H1 (cell line): ENCODE measurements around the gene CAPG. TPM values are rescaled to one million over a fixed set of nuclear protein-coding genes. Genes with fewer than 3 reads are reported as not detected.

Experiments
- CTCF ChIA-PET: fragments of 300-600 bp; sonication (Branson Sonifier 250); formaldehyde crosslinking; loops from one replicate; lab custom pipeline; 2021; ENCODE audit not compliant: partially characterized antibody; lab: Charles Lee
- POLR2A ChIA-PET: fragments of 300-600 bp; sonication (Branson Sonifier 250); formaldehyde crosslinking; loops from one replicate; lab custom pipeline; 2021; ENCODE audit warnings: inconsistent platforms; ENCODE audit not compliant: partially characterized antibody; lab: Charles Lee
- DNase-seq, 2 experiments: peaks; one replicate each; pipeline versions ENCODE4 v3.0.0 to v3.0.0-alpha.2; 2010 to 2022; ENCODE audit warnings: low spot score in 2 of 2, low read depth in 1 of 2, mixed read lengths in 1 of 2
- FAIRE-seq: peaks from 2 replicates; lab custom pipeline; 2011; peaks lifted over from hg19 to GRCh38; lab: Jason Lieb, UNC
- H2AFZ ChIP-seq: 2 replicates; pipeline ENCODE4 v1.8.1; 2012; ENCODE audit warnings: low read length, inconsistent platforms
- H2AK5ac ChIP-seq: 2 replicates; pipeline ENCODE4 v1.6.1; 2013; ENCODE audit warnings: low read depth, low read length
- H2BK120ac ChIP-seq: replicated peaks from 2 replicates; pipeline ENCODE3; 2013; ENCODE audit warnings: low read depth, low read length, inconsistent platforms
- H2BK12ac ChIP-seq: 2 replicates; pipeline ENCODE4 v1.6.1; 2013; ENCODE audit warnings: low read depth, low read length
- H2BK15ac ChIP-seq: 2 replicates; pipeline ENCODE4 v1.6.1; 2013; ENCODE audit warnings: low read length
- H2BK20ac ChIP-seq: 2 replicates; pipeline ENCODE4 v1.6.1; 2013; ENCODE audit warnings: low read length
- H2BK5ac ChIP-seq: 2 replicates; pipeline ENCODE4 v1.6.1; 2013; ENCODE audit warnings: low read depth, low read length
- H3K14ac ChIP-seq: 2 replicates; pipeline ENCODE4 v1.6.1; 2013; ENCODE audit warnings: inconsistent platforms; ENCODE audit not compliant: insufficient read length
- H3K18ac ChIP-seq: 2 replicates; pipeline ENCODE4 v1.6.1; 2013; ENCODE audit warnings: low read length; ENCODE audit errors: extremely low read depth
- H3K23ac ChIP-seq: 2 replicates; pipeline ENCODE4 v1.6.1; 2013; ENCODE audit warnings: inconsistent platforms; ENCODE audit not compliant: insufficient read length
- H3K23me2 ChIP-seq: 2 replicates; pipeline ENCODE4 v1.6.1; 2013; ENCODE audit warnings: low read depth, low read length
- H3K27ac ChIP-seq: 2 replicates; pipeline ENCODE4 v1.6.1; 2011; ENCODE audit warnings: low read depth, low read length, inconsistent platforms
- H3K27me3 ChIP-seq, 4 experiments: replicated peaks in 1 of 4; 1 replicate in 1 of 4; 2 replicates in 3 of 4; pipeline versions ENCODE4 v1.6.1 to v1.8.1; 2011 to 2013; ENCODE audit warnings: low read length in 3 of 4, mild to moderate bottlenecking in 3 of 4, inconsistent platforms in 2 of 4, mixed read lengths in 2 of 4, moderate library complexity in 1 of 4; ENCODE audit not compliant: control insufficient read depth in 3 of 4, insufficient read depth in 3 of 4; ENCODE audit errors: extremely low read depth in 1 of 4
- H3K36me3 ChIP-seq, 4 experiments: 2 replicates each; pipeline versions ENCODE4 v1.6.1 to v1.8.1; 2011 to 2013; ENCODE audit warnings: mild to moderate bottlenecking in 4 of 4, low read length in 3 of 4, moderate library complexity in 2 of 4, control low read depth in 1 of 4, inconsistent platforms in 1 of 4; ENCODE audit not compliant: insufficient read depth in 4 of 4, control insufficient read depth in 2 of 4
- H3K4ac ChIP-seq: replicated peaks from 2 replicates; pipeline ENCODE3; 2013; ENCODE audit warnings: low read length, low read depth, mixed read lengths, inconsistent platforms; ENCODE audit not compliant: insufficient read length
- H3K4me1 ChIP-seq, 4 experiments: replicated peaks in 1 of 4; 1 replicate in 1 of 4; 2 replicates in 3 of 4; pipeline versions ENCODE4 v1.6.1 to v1.8.1; 2011 to 2013; ENCODE audit warnings: low read length in 3 of 4, inconsistent platforms in 2 of 4, mixed read lengths in 1 of 4; ENCODE audit not compliant: insufficient read depth in 4 of 4, control insufficient read depth in 3 of 4
- H3K4me2 ChIP-seq, 2 experiments: 2 replicates each; pipeline versions ENCODE4 v1.6.1 to v1.8.1; 2011 to 2013; ENCODE audit warnings: low read depth in 2 of 2, low read length in 2 of 2, control low read depth in 1 of 2, inconsistent platforms in 1 of 2, mild to moderate bottlenecking in 1 of 2; ENCODE audit not compliant: insufficient read depth in 1 of 2
- H3K4me3 ChIP-seq, 4 experiments: fragments of 200-600, 300-600 bp in 1 of 4; sonication (generic), shearing (Covaris generic), sonication (Bioruptor Twin) in 1 of 4; 2 replicates each; pipeline versions ENCODE4 v1.5.1 to v1.8.1; 2011 to 2016; ENCODE audit warnings: low read length in 4 of 4, low read depth in 3 of 4, control low read depth in 2 of 4, inconsistent platforms in 2 of 4, mild to moderate bottlenecking in 2 of 4, mixed read lengths in 1 of 4, moderate library complexity in 1 of 4; ENCODE audit not compliant: insufficient read depth in 2 of 4; ENCODE audit errors: extremely low read depth in 1 of 4
- H3K56ac ChIP-seq: replicated peaks from 2 replicates; pipeline ENCODE3; 2013; ENCODE audit warnings: low read depth, mild to moderate bottlenecking, mixed read lengths, low read length, inconsistent platforms; ENCODE audit not compliant: insufficient read length
- H3K79me1 ChIP-seq: 2 replicates; pipeline ENCODE4 v1.6.1; 2013; ENCODE audit warnings: low read depth, low read length, control low read depth
- H3K79me2 ChIP-seq, 2 experiments: 2 replicates each; pipeline versions ENCODE4 v1.6.1 to v1.8.1; 2012 to 2013; ENCODE audit warnings: low read length in 2 of 2, mild to moderate bottlenecking in 2 of 2, inconsistent platforms in 1 of 2; ENCODE audit not compliant: insufficient read depth in 2 of 2, control insufficient read depth in 1 of 2
- H3K9ac ChIP-seq, 4 experiments: replicated peaks in 1 of 4; 1 replicate in 1 of 4; 2 replicates in 3 of 4; pipeline versions ENCODE4 v1.6.1 to v1.8.1; 2011 to 2013; ENCODE audit warnings: low read depth in 3 of 4, low read length in 3 of 4, control low read depth in 2 of 4, mild to moderate bottlenecking in 2 of 4, moderate library complexity in 2 of 4, inconsistent platforms in 1 of 4; ENCODE audit errors: extremely low read depth in 1 of 4
- H3K9me3 ChIP-seq, 2 experiments: 2 replicates each; pipeline versions ENCODE4 v1.6.1 to v1.8.1; 2012 to 2013; ENCODE audit warnings: mild to moderate bottlenecking in 2 of 2, moderate library complexity in 2 of 2, control low read depth in 1 of 2, inconsistent platforms in 1 of 2, low read depth in 1 of 2, low read length in 1 of 2, mixed read lengths in 1 of 2; ENCODE audit not compliant: insufficient read depth in 2 of 2
- H4K20me1 ChIP-seq, 2 experiments: replicated peaks in 1 of 2; 2 replicates each; pipeline versions ENCODE3 to v1.8.1; 2011 to 2013; ENCODE audit warnings: inconsistent platforms in 2 of 2, low read length in 2 of 2, mild to moderate bottlenecking in 1 of 2; ENCODE audit not compliant: insufficient read depth in 2 of 2, control insufficient read depth in 1 of 2
- H4K5ac ChIP-seq: 2 replicates; pipeline ENCODE4 v1.6.1; 2013; ENCODE audit warnings: low read length, low read depth, mixed read lengths, inconsistent platforms; ENCODE audit not compliant: insufficient read length
- H4K8ac ChIP-seq: 2 replicates; pipeline ENCODE4 v1.8.0; 2013; ENCODE audit warnings: mild to moderate bottlenecking, moderate library complexity, low read length, inconsistent platforms; ENCODE audit not compliant: insufficient read depth; ENCODE audit errors: extremely low read depth
- H4K91ac ChIP-seq: replicated peaks from 2 replicates; pipeline ENCODE3; 2013; ENCODE audit warnings: low read length, mixed read lengths, inconsistent platforms; ENCODE audit not compliant: insufficient read length
- ASH2L ChIP-seq: fragments of 200-600, 300-600 bp; sonication (generic); IDR thresholded peaks from one replicate; pipeline ENCODE4 v1.7.1; 2017; ENCODE audit warnings: low read length
- CEBPB ChIP-seq: IDR thresholded peaks from 2 replicates; pipeline ENCODE4 v1.6.1; 2012; ENCODE audit warnings: low read depth, low read length
- CHD1 ChIP-seq: IDR thresholded peaks from 2 replicates; pipeline ENCODE4 v1.6.1; 2012; ENCODE audit warnings: low read depth, low read length, improper control_type of control experiment
- CHD2 ChIP-seq: IDR thresholded peaks from 2 replicates; pipeline ENCODE4 v1.6.1; 2012; ENCODE audit warnings: low read length, improper control_type of control experiment
- EGR1 ChIP-seq: IDR thresholded peaks from 2 replicates; pipeline ENCODE4 v1.6.1; 2011; ENCODE audit warnings: low read depth, low read length, borderline replicate concordance
- FOSL1 ChIP-seq: IDR thresholded peaks from 2 replicates; pipeline ENCODE4 v1.6.1; 2011; ENCODE audit warnings: mild to moderate bottlenecking, low read depth, low read length, moderate library complexity; ENCODE audit not compliant: insufficient read depth
- JUN ChIP-seq: IDR thresholded peaks from 2 replicates; pipeline ENCODE4 v1.6.1; 2011; ENCODE audit warnings: low read depth, mild to moderate bottlenecking, improper control_type of control experiment, low read length
- MAFK ChIP-seq: IDR thresholded peaks from 2 replicates; pipeline ENCODE4 v1.6.1; 2012; ENCODE audit warnings: low read depth, mild to moderate bottlenecking, improper control_type of control experiment, low read length
- NRF1 ChIP-seq: IDR thresholded peaks from 2 replicates; pipeline ENCODE4 v1.6.1; 2011; ENCODE audit warnings: mild to moderate bottlenecking, low read depth, low read length, improper control_type of control experiment
- PHF8 ChIP-seq: fragments of 200-600 bp; sonication (generic); conservative IDR thresholded peaks from 2 replicates; pipeline ENCODE4 v1.7.1; 2012; ENCODE audit warnings: low read depth, mild to moderate bottlenecking, inconsistent platforms, low read length, moderate library complexity
- TCF12 ChIP-seq: IDR thresholded peaks from 2 replicates; pipeline ENCODE4 v1.6.1; 2011; ENCODE audit warnings: low read depth, mild to moderate bottlenecking, low read length
- TEAD4 ChIP-seq: IDR thresholded peaks from 2 replicates; pipeline ENCODE4 v1.6.1; 2012; ENCODE audit warnings: low read depth, low read length, inconsistent platforms, mixed read lengths
- WGBS, 2 experiments: shearing (Covaris generic) in 1 of 2; methylation state at CpG; one replicate each; pipeline versions ENCODE4 v1.1.6 to v1.1.7; 2013 to 2015; ENCODE audit warnings: low lambda C conversion rate in 2 of 2, mixed read lengths in 2 of 2, inconsistent platforms in 1 of 2, low coverage in 1 of 2, missing lambda C conversion rate in 1 of 2; ENCODE audit not compliant: insufficient replicate concordance in 2 of 2, insufficient coverage in 1 of 2, insufficient read length in 1 of 2; ENCODE audit errors: extremely low coverage in 1 of 2, missing lambda C conversion rate in 1 of 2; 5-methylcytosine and 5-hydroxymethylcytosine counted together
- polyA plus RNA-seq, 7 experiments: library from polyadenylated mRNA; depleted of rRNA in 3 of 7; stranded (reverse) in 5 of 7; unstranded in 2 of 7; fragments of >200 nt in 5 of 7; fragments of 200-250 nt in 2 of 7; gene quantifications; 1 replicate in 5 of 7; 2 replicates in 1 of 7; 4 replicates in 1 of 7; pipeline versions ENCODE4 v1.2.1 to v1.2.3, GENCODE V29; 2011 to 2013; ENCODE audit warnings: missing spikeins in 2 of 7, mixed read lengths in 2 of 7
- total RNA-seq: library from RNA; stranded (reverse); fragmentation: NEBNext Ultra II Directional; extraction: Animal tissue kit (Norgen Biotek cat#: 25700); gene quantifications from 2 replicates; pipeline ENCODE4 v1.2.1, GENCODE V29; 2021
- TF ChIP-seq, protein P1 (sequence below): IDR thresholded peaks from 2 replicates; pipeline ENCODE4 v1.6.1; 2012; ENCODE audit warnings: inconsistent platforms

Gene CAPG
- total and polyA plus RNA-seq, 2 of the 8 experiments (the other 6 are each of a cell fraction or from before 2014, with no cell fraction given) = 80.5 to 89.0 TPM

DNA sequence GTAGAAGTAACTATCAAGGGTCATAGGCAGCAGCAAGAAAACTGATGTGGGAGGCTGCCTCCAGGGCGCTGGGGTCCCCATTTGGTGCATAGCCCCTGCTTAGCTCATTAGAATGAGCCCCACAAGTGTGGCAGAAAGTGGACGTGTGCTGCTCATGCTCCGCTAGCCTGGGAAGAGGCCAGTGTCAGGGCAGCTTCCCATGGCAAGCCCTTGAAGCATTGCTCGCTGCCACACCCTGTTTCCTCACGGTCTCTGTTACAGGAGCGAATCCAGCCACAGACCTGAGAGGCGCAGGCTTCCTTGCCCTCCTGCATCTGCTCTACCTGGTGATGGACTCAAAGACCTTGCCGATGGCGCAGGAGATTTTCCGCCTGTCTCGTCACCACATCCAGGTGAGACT is 33.1 kb downstream of the CAPG start:
- ChIA-PET CTCF (interaction anchor here (0.8 to 1.0 kb wide), 3 partner anchors 10 to 452 kb away, joined by 3 to 4 read pairs (median 3); no protein-coding TSS in a partner anchor), POLR2A (interaction anchor here (0.8 to 1.4 kb wide), 4 partner anchors 11 to 171 kb away, joined by 3 read pairs; no protein-coding TSS in a partner anchor)
- no peak for TF ChIP-seq ASH2L
- TF ChIP-seq NRF1 = no peak
- TF ChIP-seq TCF12 = no peak
- TF ChIP-seq JUN = no peak
- no peak for TF ChIP-seq CHD2
- no peak for TF ChIP-seq TEAD4
- no peak for TF ChIP-seq EGR1
- TF ChIP-seq, protein P1, sequence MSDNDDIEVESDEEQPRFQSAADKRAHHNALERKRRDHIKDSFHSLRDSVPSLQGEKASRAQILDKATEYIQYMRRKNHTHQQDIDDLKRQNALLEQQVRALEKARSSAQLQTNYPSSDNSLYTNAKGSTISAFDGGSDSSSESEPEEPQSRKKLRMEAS = no peak
- TF ChIP-seq CHD1 = no peak
- TF ChIP-seq MAFK = no peak
- TF ChIP-seq CEBPB = no peak
- TF ChIP-seq PHF8 = no peak
- TF ChIP-seq FOSL1 = no peak
- Histone ChIP-seq H3K36me3 (peaks cover 0 to 11% (median 1%) of the 10 kb centered on the region in 4 experiments; a peak in 4 of 8 replicates), H3K23me2 (no peaks in the 10 kb centered on the region), H2BK15ac (no peak overlapping the region), H3K23ac (no peak overlapping the region), H3K4me2 (no peak overlapping the region), H3K79me1 (no peaks in the 10 kb centered on the region), H3K9ac (no peak overlapping the region), H2BK120ac (no peak overlapping the region), H3K27ac (no peak overlapping the region), H4K91ac (no peak overlapping the region), H3K27me3 (no peaks in the 10 kb centered on the region), H3K56ac (no peak overlapping the region), H3K4me3 (no peak overlapping the region), H2BK5ac (no peak overlapping the region), H2BK12ac (no peak overlapping the region), H4K20me1 (no peaks in the 10 kb centered on the region), H2AFZ (no peak overlapping the region), H3K9me3 (peaks cover 4 to 10% of the 10 kb centered on the region in 2 experiments; a peak in 3 of 4 replicates), H4K5ac (no peak overlapping the region), H3K18ac (no peak overlapping the region), H3K14ac (no peak overlapping the region), H3K4me1 (no peaks in the 10 kb centered on the region), H4K8ac (peak overlapping the region; percentile 35; the same call in 1 of the 2 replicates), H3K79me2 (no peaks in the 10 kb centered on the region), H2BK20ac (no peak overlapping the region), H3K4ac (no peak overlapping the region), H2AK5ac (no peak overlapping the region)
- DNase-seq = no peak
- no peak for FAIRE-seq
- WGBS, 2 experiments = 97% methylated on average over 11 of the region's 11 CpGs; no CpG with 5 or more reads in 1 of the 2 experiments
